K562 (cell line): ENCODE data around the gene ZDHHC1. TPM values are rescaled to one million over a fixed set of nuclear protein-coding genes. Genes with fewer than 3 reads are reported as not detected.

Experiments
- ATAC-seq: fragments of 200-7000 bp; cut with Tn5 transposase; 3 replicates; pipeline ENCODE4 v1.9.1; 2020; ENCODE audit warnings: moderate library complexity
- BruUV-seq: library from RNA; stranded (reverse); fragments of 400-500 nt; replicated peaks from 2 replicates; lab custom pipeline; 2021; lab: Mats Ljungman, UMichigan
- CTCF ChIA-PET: fragments of 300-600 bp; formaldehyde crosslinking; extraction: SDS; loops from one replicate; lab custom pipeline; 2021; ENCODE audit warnings: low intra/inter-chr PET ratio; lab: Yijun Ruan, JAX
- POLR2A ChIA-PET: fragments of 300-600, 350-650 bp; sonication (Branson Sonifier 250); formaldehyde crosslinking; extraction: SDS; loops from one replicate; lab custom pipeline; 2021; ENCODE audit warnings: antibody characterized with exemption, inconsistent platforms; lab: Yijun Ruan, JAX
- DNase-seq, 4 experiments: peaks; one replicate each; pipeline versions ENCODE4 v3.0.0 to v3.0.0-alpha.2; 2011 to 2018; ENCODE audit warnings: low spot score in 3 of 4, mixed read lengths in 3 of 4; ENCODE audit errors: extremely low read depth in 1 of 4
- FAIRE-seq: peaks from 2 replicates; lab custom pipeline; 2011; peaks lifted over from hg19 to GRCh38; lab: Jason Lieb, UNC
- H2AFZ ChIP-seq: 2 replicates; pipeline ENCODE4 v1.6.0; 2011; ENCODE audit warnings: low read depth, low read length, control low read depth, inconsistent platforms
- H3K27ac ChIP-seq: fragments of 200-600 bp; 3 replicates; pipeline ENCODE4 v1.8.0; 2011; ENCODE audit warnings: low read depth, mild to moderate bottlenecking, control low read depth, inconsistent platforms, low read length, moderate library complexity, mixed read lengths; ENCODE audit errors: extremely low read depth
- H3K27me3 ChIP-seq, 2 experiments: fragments of 300-600 bp in 1 of 2; 2 replicates in 1 of 2; 3 replicates in 1 of 2; pipeline versions ENCODE4 v1.6.0 to v1.8.0; 2011; ENCODE audit warnings: inconsistent platforms in 2 of 2, low read length in 2 of 2, mild to moderate bottlenecking in 1 of 2, mixed read lengths in 1 of 2, moderate library complexity in 1 of 2; ENCODE audit not compliant: control insufficient read depth in 2 of 2, insufficient read depth in 2 of 2
- H3K36me3 ChIP-seq: fragments of 300-600 bp; 3 replicates; pipeline ENCODE4 v1.8.0; 2011; ENCODE audit warnings: mild to moderate bottlenecking, low read length, inconsistent platforms; ENCODE audit not compliant: control insufficient read depth, insufficient read depth
- H3K4me1 ChIP-seq, 2 experiments: fragments of 200-600 bp in 1 of 2; replicated peaks in 1 of 2; 2 replicates in 1 of 2; 3 replicates in 1 of 2; pipeline versions ENCODE4 v1.5.1 to v1.8.0; 2011; ENCODE audit warnings: inconsistent platforms in 2 of 2, low read length in 2 of 2, mild to moderate bottlenecking in 1 of 2, mixed read lengths in 1 of 2, moderate library complexity in 1 of 2; ENCODE audit not compliant: control insufficient read depth in 2 of 2, insufficient read depth in 2 of 2
- H3K4me2 ChIP-seq: 2 replicates; pipeline ENCODE4 v1.6.1; 2011; ENCODE audit warnings: low read length, control low read depth, inconsistent platforms, mixed read lengths; ENCODE audit not compliant: insufficient read depth
- H3K4me3 ChIP-seq: fragments of 200-600 bp; sonication (generic), shearing (Covaris generic); 2 replicates; pipeline ENCODE4 v1.5.1; 2016; ENCODE audit warnings: control low read depth, inconsistent platforms
- H3K79me2 ChIP-seq: fragments of 200-600 bp; 3 replicates; pipeline ENCODE4 v1.8.0; 2011; ENCODE audit warnings: low read length, inconsistent platforms; ENCODE audit not compliant: control insufficient read depth, insufficient read depth
- H3K9ac ChIP-seq, 2 experiments: 2 replicates each; pipeline versions ENCODE4 v1.6.0 to v1.6.1; 2011; ENCODE audit warnings: low read depth in 2 of 2, low read length in 2 of 2, control low read depth in 1 of 2, inconsistent platforms in 1 of 2, mild to moderate bottlenecking in 1 of 2, mixed read lengths in 1 of 2; ENCODE audit not compliant: insufficient read depth in 1 of 2
- H3K9me1 ChIP-seq: one replicate; pipeline ENCODE4 v1.6.0; 2011; ENCODE audit warnings: inconsistent platforms, mild to moderate bottlenecking, low read length, moderate library complexity; ENCODE audit not compliant: control insufficient read depth, insufficient read depth
- H3K9me3 ChIP-seq: replicated peaks from 2 replicates; pipeline ENCODE4 v1.5.1; 2011; ENCODE audit warnings: low read depth, low read length, inconsistent platforms; ENCODE audit not compliant: control insufficient read depth, insufficient read depth
- H4K20me1 ChIP-seq: replicated peaks from 2 replicates; pipeline ENCODE4 v1.6.1; 2011; ENCODE audit warnings: low read length, inconsistent platforms, mixed read lengths; ENCODE audit not compliant: control insufficient read depth, insufficient read depth
- FOXJ2 ChIP-seq: fragments of 200-800 bp; sonication (Bioruptor generic); IDR thresholded peaks from 2 replicates; pipeline ENCODE4 v1.6.1; 2016; ENCODE audit warnings: missing genetic modification characterization, missing compliant biosample characterization
- HMG20A ChIP-seq: fragments of 450-650 bp; formaldehyde crosslinking; conservative IDR thresholded peaks from 2 replicates; pipeline ENCODE4 v1.4.0; 2020; ENCODE audit warnings: mild to moderate bottlenecking, mixed read lengths
- MAX ChIP-seq: sonication (generic); formaldehyde crosslinking; IDR thresholded peaks from 2 replicates; pipeline ENCODE4 v1.9.0; 2022; ENCODE audit warnings: mild to moderate bottlenecking, missing genetic modification reagents
- NFIX ChIP-seq: fragments of 250-450 bp; sonication (Bioruptor Pico); IDR thresholded peaks from 2 replicates; pipeline ENCODE4 v1.4.0; 2020; ENCODE audit warnings: low read depth, mild to moderate bottlenecking, moderate library complexity
- POLR2A ChIP-seq: fragments of 450-650 bp; conservative IDR thresholded peaks from 2 replicates; pipeline ENCODE4 v1.6.1; 2016
- TEAD1 ChIP-seq, 2 experiments: fragments of 450-650 bp in 1 of 2; sonication (generic) in 1 of 2; formaldehyde crosslinking; IDR thresholded peaks; 2 replicates each; pipeline versions ENCODE4 v1.4.0 to v1.8.0; 2020 to 2022; ENCODE audit warnings: mild to moderate bottlenecking in 2 of 2, missing genetic modification reagents in 1 of 2
- ZNF174 ChIP-seq: fragments of 250-450 bp; sonication (Bioruptor Pico); IDR thresholded peaks from 2 replicates; pipeline ENCODE4 v1.4.0; 2020; ENCODE audit warnings: mild to moderate bottlenecking
- WGBS: fragments of 100-300 bp; shearing (Covaris generic); methylation state at CpG from one replicate; pipeline ENCODE4 v1.1.6; 2016; ENCODE audit warnings: low coverage, mixed read lengths; ENCODE audit not compliant: insufficient coverage; ENCODE audit errors: missing lambda C conversion rate; 5-methylcytosine and 5-hydroxymethylcytosine counted together
- in situ Hi-C: fragments of 300-500 bp; cut with MboI; formaldehyde crosslinking; loops from 4 replicates; pipeline ENCODE4 v1.15.0; 2018; ENCODE audit warnings: inconsistent platforms, mixed read lengths
- intact Hi-C: fragments of 100-400 bp; cut with micrococcal nuclease; formaldehyde crosslinking; loops from 2 replicates; pipeline ENCODE4 v1.14.2; 2022
- polyA plus RNA-seq, 8 experiments: library from polyadenylated mRNA; depleted of rRNA in 4 of 8; stranded (reverse) in 5 of 8; unstranded in 3 of 8; fragments of >200 nt; fragmentation: Nextera tagmentation in 2 of 8; fragmentation: Illumina TruSeq in 1 of 8; extraction: Ambion mirVana in 2 of 8; extraction: Trizol in 1 of 8; gene quantifications; 2 replicates each; pipeline versions ENCODE4 v1.2.1 to v1.2.3, GENCODE V29; 2011 to 2014; ENCODE audit warnings: inconsistent platforms in 1 of 8, missing spikeins in 1 of 8
- total RNA-seq, 7 experiments: library from RNA; depleted of rRNA in 6 of 7; stranded (reverse); fragments of >200 nt in 6 of 7; fragmentation: Illumina TruSeq in 2 of 7; extraction: Trizol in 2 of 7; gene quantifications; 2 replicates each; pipeline versions ENCODE4 v1.2.1 to v1.2.3, GENCODE V29; 2011 to 2021; ENCODE audit warnings: low replicate concordance in 1 of 7
- TF ChIP-seq, protein P1 (sequence below): fragments of 250-450 bp; sonication (Bioruptor Pico); IDR thresholded peaks from 2 replicates; pipeline ENCODE4 v1.5.0; 2020; ENCODE audit warnings: mild to moderate bottlenecking, borderline replicate concordance

ZDHHC1 gene
- total and polyA plus RNA-seq, 9 of the 15 experiments (the other 6 are each of a cell fraction or from before 2014, with no cell fraction given) = 0.06 to 0.77 (median 0.25) TPM; not detected in 4

DNA sequence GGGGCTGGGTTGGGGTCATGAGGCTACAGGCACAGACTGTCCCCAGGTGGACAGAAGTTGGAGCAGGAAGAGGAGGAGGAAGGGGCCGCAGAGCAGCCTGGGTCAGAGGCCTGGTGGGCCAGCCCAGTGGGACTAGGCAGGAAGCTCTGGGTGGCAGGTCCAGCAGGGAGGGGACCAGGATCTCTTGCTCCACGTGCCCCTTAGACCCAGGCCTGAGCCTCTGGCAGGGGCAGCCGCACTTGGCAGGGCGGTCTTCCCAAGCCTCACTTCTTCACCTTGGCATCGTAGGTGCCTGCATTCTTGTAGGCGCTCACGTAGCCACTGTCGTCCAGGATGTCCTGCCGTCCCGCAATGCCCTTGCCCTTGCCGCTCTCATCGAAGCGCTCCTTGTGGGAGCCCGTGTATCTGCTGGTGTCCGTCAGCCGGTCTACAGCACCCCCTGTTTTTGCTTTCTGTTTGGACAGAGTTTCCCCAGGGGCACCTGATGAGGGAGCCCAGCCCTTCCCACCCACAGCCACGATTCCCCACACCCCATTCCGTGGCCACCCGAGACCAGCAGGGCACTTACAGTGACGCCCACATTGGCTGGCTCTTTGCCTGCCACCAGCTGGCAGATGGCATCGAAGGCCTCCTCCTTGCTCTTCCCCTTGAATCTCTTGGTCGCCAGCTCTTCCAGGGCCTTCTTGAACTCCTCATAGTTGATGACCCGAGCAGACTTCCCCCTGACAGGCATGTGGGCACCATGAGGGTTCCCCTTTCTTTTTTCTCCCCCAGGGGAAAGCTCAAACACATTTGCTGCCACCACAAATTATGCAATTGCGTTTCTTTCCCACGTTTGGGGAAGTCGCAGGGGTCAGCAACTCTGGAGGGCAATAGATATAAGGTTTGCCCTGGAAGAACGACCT is 26.1 kb downstream of the ZDHHC1 start:
- in situ Hi-C loops = no loop called here
- Histone ChIP-seq H3K9ac (peak overlapping the region in 1 of 2 experiments; percentile 76; a peak in 2 of 4 replicates), H3K4me3 (no peak overlapping the region), H3K27me3 (peaks cover 22 to 71% of the 10 kb centered on the region in 2 experiments), H3K9me1 (no peaks in the 10 kb centered on the region)
- TF ChIP-seq, protein P1, sequence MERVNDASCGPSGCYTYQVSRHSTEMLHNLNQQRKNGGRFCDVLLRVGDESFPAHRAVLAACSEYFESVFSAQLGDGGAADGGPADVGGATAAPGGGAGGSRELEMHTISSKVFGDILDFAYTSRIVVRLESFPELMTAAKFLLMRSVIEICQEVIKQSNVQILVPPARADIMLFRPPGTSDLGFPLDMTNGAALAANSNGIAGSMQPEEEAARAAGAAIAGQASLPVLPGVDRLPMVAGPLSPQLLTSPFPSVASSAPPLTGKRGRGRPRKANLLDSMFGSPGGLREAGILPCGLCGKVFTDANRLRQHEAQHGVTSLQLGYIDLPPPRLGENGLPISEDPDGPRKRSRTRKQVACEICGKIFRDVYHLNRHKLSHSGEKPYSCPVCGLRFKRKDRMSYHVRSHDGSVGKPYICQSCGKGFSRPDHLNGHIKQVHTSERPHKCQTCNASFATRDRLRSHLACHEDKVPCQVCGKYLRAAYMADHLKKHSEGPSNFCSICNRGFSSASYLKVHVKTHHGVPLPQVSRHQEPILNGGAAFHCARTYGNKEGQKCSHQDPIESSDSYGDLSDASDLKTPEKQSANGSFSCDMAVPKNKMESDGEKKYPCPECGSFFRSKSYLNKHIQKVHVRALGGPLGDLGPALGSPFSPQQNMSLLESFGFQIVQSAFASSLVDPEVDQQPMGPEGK (CRISPR knock-in tag) = no peak
- TF ChIP-seq NFIX (CRISPR knock-in tag) (no peak), HMG20A (CRISPR knock-in tag) (no peak), POLR2A (no peak), TEAD1 (CRISPR knock-in tag; IDR thresholded peaks at IDR 0.05) (no peak), ZNF174 (no peak), MAX (CRISPR knock-in tag) (no peak), FOXJ2 (tag) (no peak)
- TF ChIP-seq, all 486 proteins: peak for 0
- no peaks in the 10 kb centered on the region for H4K20me1 ChIP-seq
- no peak overlapping the region for H2AFZ ChIP-seq
- no peak overlapping the region for H3K4me2 ChIP-seq
- CTCF ChIA-PET = no interaction called here
- BruUV-seq = no TSS peak
- FAIRE-seq (no peak), ATAC-seq (no peak), DNase-seq (no peak)
- peaks cover 0 to 49% of the 10 kb centered on the region in 2 experiments; a peak in 3 of 5 replicates for H3K4me1 ChIP-seq
- H3K36me3 ChIP-seq = no peaks in the 10 kb centered on the region
- H3K9me3 ChIP-seq = no peaks in the 10 kb centered on the region
- H3K79me2 ChIP-seq = no peaks in the 10 kb centered on the region
- intact Hi-C loops = loop anchor here (10.0 kb wide), 1 partner anchor 45 kb away; no protein-coding TSS in a partner anchor
- H3K27ac ChIP-seq = no peak overlapping the region
- WGBS = 30% methylated on average over 27 of the region's 27 CpGs
- POLR2A ChIA-PET = no interaction called here
